Esophagus squamous epithelium (tissue), 5 donors: ENCODE results near the gene UNC5CL. TPM values are rescaled to one million over a fixed set of nuclear protein-coding genes. Genes with fewer than 3 reads are reported as not detected.
"Not testable (repeated sequence)": the region's sequence is repeated elsewhere in the genome, so short reads cannot be mapped to it uniquely, and the experiment has no call there.

Experiments used
- DNase-seq: peaks from one replicate; lab custom pipeline; 2025; lab: John Stamatoyannopoulos, UW
- H3K27ac ChIP-seq, 4 donors: fragments of 200-600 bp; sonication (generic); one replicate each; pipeline ENCODE4 v1.5.1; 2016 to 2019; ENCODE audit warnings: mild to moderate bottlenecking in 1 of 4
- H3K27me3 ChIP-seq, 4 donors: fragments of 200-600 bp; sonication (generic); 1 replicate in 3 of 4; 2 replicates in 1 of 4; pipeline versions ENCODE4 v1.5.1 to v1.6.0; 2017 to 2021; ENCODE audit warnings: antibody characterized with exemption in 1 of 4
- H3K36me3 ChIP-seq, 3 donors: fragments of 200-600 bp; sonication (generic); one replicate each; pipeline ENCODE4 v1.5.1; 2016 to 2019
- H3K4me1 ChIP-seq, 3 donors: fragments of 200-600 bp; sonication (generic); one replicate each; pipeline ENCODE4 v1.5.1; 2017 to 2019
- H3K4me3 ChIP-seq, 4 donors: fragments of 200-600 bp; sonication (generic); 1 replicate in 3 of 4; 2 replicates in 1 of 4; pipeline ENCODE4 v1.5.1; 2016 to 2019; ENCODE audit warnings: mild to moderate bottlenecking in 2 of 4, moderate library complexity in 1 of 4
- H3K9me3 ChIP-seq, 3 donors: fragments of 200-600 bp; sonication (generic); one replicate each; pipeline ENCODE4 v1.5.1; 2016 to 2019
- CTCF ChIP-seq, 6 experiments: fragments of 450-650 bp in 4 of 6; fragments of 200-600 bp in 2 of 6; sonication (generic) in 2 of 6; IDR thresholded peaks; one replicate each; pipeline ENCODE4 v1.5.1; 2016 to 2019; ENCODE audit warnings: antibody characterized with exemption in 6 of 6, mild to moderate bottlenecking in 4 of 6, moderate library complexity in 4 of 6
- POLR2A ChIP-seq, 4 donors: fragments of 450-650 bp; IDR thresholded peaks; one replicate each; pipeline ENCODE4 v1.6.1; 2017; ENCODE audit warnings: antibody characterized with exemption in 4 of 4, mild to moderate bottlenecking in 4 of 4, moderate library complexity in 3 of 4
- WGBS, 2 donors: methylation state at CpG; one replicate each; pipeline ENCODE4 v1.1.5; 2018; 5-methylcytosine and 5-hydroxymethylcytosine counted together
- intact Hi-C: fragments of 100-400 bp; cut with DNase I; formaldehyde crosslinking; loops from one replicate; pipeline ENCODE4 v1.15.0; 2022
- total RNA-seq, 4 donors: library from RNA; depleted of rRNA; stranded (reverse); fragments of >200 nt; gene quantifications; one replicate each; pipeline ENCODE4 v1.1.0, GENCODE V29; 2016
- donor health status: DM: yes; HTN: yes; CAD: no.

UNC5CL gene
- total RNA-seq, 4 donors from 2014 or later, result 0.42 to 1.2 (median 0.81) TPM

DNA sequence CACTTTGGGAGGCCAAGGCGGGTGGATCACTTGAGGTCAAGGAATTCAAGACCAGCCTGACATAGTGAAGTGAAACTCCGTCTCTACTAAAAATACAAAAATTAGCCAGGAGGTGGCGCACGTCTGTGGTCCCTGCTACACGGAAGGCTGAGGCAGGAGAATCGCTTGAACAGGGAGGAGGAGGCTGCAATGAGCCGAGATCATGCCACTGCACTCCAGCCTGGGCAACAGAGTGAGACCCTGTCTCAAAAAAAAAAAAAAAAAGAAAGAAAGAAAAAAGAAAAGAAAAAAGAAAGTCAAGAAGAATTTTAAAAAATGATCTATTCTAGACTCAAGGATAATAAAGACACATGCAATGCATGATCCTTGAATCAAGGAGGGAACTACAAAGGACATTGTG is 32.8 kb downstream of the UNC5CL start:
- DNase-seq, intact Hi-C loops, H3K9me3 ChIP-seq, H3K27ac ChIP-seq, H3K4me1 ChIP-seq, H3K36me3 ChIP-seq, H3K4me3 ChIP-seq: not testable (repeated sequence)
- peak; percentile 43 to 71 (median 57) for TF ChIP-seq CTCF (IDR thresholded peaks at IDR 0.05)
- peaks cover 0 to 16% (median 0%) of the 10 kb centered on the region in 4 donors for H3K27me3 ChIP-seq
- WGBS, 2 donors, result 11 to 24% methylated on average over 2 to 7 of the region's 7 CpGs

DNA sequence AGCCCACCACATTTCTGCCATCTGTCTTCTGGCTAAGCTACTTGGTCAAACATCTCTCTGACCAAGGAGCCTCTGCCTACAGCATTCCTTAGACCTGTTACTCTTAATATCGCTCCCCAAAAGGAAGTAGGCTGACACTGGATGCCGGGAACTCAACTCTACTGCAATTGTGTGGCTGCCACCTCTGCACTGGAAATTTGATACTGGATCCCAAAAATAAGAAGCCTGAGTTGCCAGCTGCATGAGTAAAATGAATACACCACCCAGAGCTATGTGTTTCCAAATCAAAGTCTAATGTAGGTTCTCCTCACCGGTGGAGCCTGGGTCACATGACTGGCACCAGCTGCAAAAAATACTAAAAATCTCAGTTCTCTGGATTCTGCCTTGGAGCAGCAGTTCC is 36.9 kb downstream of the UNC5CL start:
- no peak for DNase-seq
- H3K27me3 ChIP-seq, result peaks cover 0 to 16% (median 0%) of the 10 kb centered on the region in 4 donors
- no peak overlapping the region for H3K4me3 ChIP-seq
- intact Hi-C loops, result no loop called here
- H3K4me1 ChIP-seq, result peaks cover 0 to 12% (median 4%) of the 10 kb centered on the region in 3 donors
- H3K36me3 ChIP-seq, result no peaks in the 10 kb centered on the region
- TF ChIP-seq POLR2A (IDR thresholded peaks at IDR 0.05) (no peak), CTCF (IDR thresholded peaks at IDR 0.05) (no peak)
- no peak overlapping the region for H3K27ac ChIP-seq
- H3K9me3 ChIP-seq, result no peaks in the 10 kb centered on the region
- WGBS, 2 donors, result 66 to 78% methylated on average over 3 of the region's 3 CpGs

- Histone ChIP-seq H3K9me3 (no peaks in the 10 kb centered on the region), H3K36me3 (no peaks in the 10 kb centered on the region), H3K4me1 (peaks cover 0 to 22% (median 4%) of the 10 kb centered on the region in 3 donors), H3K4me3 (no peak overlapping the region), H3K27me3 (peaks cover 0 to 12% (median 0%) of the 10 kb centered on the region in 4 donors), H3K27ac (no peak overlapping the region)
- intact Hi-C loops, result no loop called here
- TF ChIP-seq POLR2A (IDR thresholded peaks at IDR 0.05) (no peak), CTCF (IDR thresholded peaks at IDR 0.05) (no peak)
- DNase-seq, result no peak
- WGBS, 2 donors, result 72 to 77% methylated on average over 4 of the region's 4 CpGs
Measured at GRCh38 chr6:41000248-41000647, 38.8 kb downstream of the UNC5CL start.

- Histone ChIP-seq H3K9me3 (no peaks in the 10 kb centered on the region), H3K27me3 (peaks cover 0 to 11% (median 0%) of the 10 kb centered on the region in 4 donors), H3K4me3 (no peak overlapping the region), H3K36me3 (no peaks in the 10 kb centered on the region), H3K27ac (no peak overlapping the region), H3K4me1 (peaks cover 0 to 22% (median 4%) of the 10 kb centered on the region in 3 donors)
- WGBS, 2 donors, result 28 to 52% methylated on average over 3 of the region's 3 CpGs
- intact Hi-C loops, result no loop called here
- DNase-seq, result no peak
- TF ChIP-seq CTCF (IDR thresholded peaks at IDR 0.05) (peak in 1 of 6 experiments; percentile 25), POLR2A (IDR thresholded peaks at IDR 0.05) (no peak)
Measured at GRCh38 chr6:40999569-40999968, 39.5 kb downstream of the UNC5CL start.

GRCh38 chr6:40998661-40999060 is 40.4 kb downstream of the UNC5CL start:
- Histone ChIP-seq H3K4me1 (peaks cover 0 to 22% (median 4%) of the 10 kb centered on the region in 3 donors), H3K9me3 (no peaks in the 10 kb centered on the region), H3K36me3 (no peaks in the 10 kb centered on the region), H3K27ac (no peak overlapping the region), H3K27me3 (peaks cover 0 to 11% (median 0%) of the 10 kb centered on the region in 4 donors), H3K4me3 (no peak overlapping the region)
- intact Hi-C loops, result no loop called here
- no peak for DNase-seq
- WGBS, 2 donors, result 82 to 84% methylated on average over 3 to 4 of the region's 4 CpGs
- TF ChIP-seq POLR2A (IDR thresholded peaks at IDR 0.05) (no peak), CTCF (IDR thresholded peaks at IDR 0.05) (no peak)
